K562 (cell line): ENCODE measurements around the gene RAB6A. TPM values are rescaled to one million over a fixed set of nuclear protein-coding genes. Genes with fewer than 3 reads are reported as not detected.

Source experiments
- ATAC-seq: fragments of 200-7000 bp; cut with Tn5 transposase; 3 replicates; pipeline ENCODE4 v1.9.1; 2020; ENCODE audit warnings: moderate library complexity
- BruUV-seq: library from RNA; stranded (reverse); fragments of 400-500 nt; replicated peaks from 2 replicates; lab custom pipeline; 2021; lab: Mats Ljungman, UMichigan
- CTCF ChIA-PET: fragments of 300-600 bp; formaldehyde crosslinking; extraction: SDS; loops from one replicate; lab custom pipeline; 2021; ENCODE audit warnings: low intra/inter-chr PET ratio; lab: Yijun Ruan, JAX
- POLR2A ChIA-PET: fragments of 300-600, 350-650 bp; sonication (Branson Sonifier 250); formaldehyde crosslinking; extraction: SDS; loops from one replicate; lab custom pipeline; 2021; ENCODE audit warnings: antibody characterized with exemption, inconsistent platforms; lab: Yijun Ruan, JAX
- DNase-seq, 4 experiments: peaks; one replicate each; pipeline versions ENCODE4 v3.0.0 to v3.0.0-alpha.2; 2011 to 2018; ENCODE audit warnings: low spot score in 3 of 4, mixed read lengths in 3 of 4; ENCODE audit errors: extremely low read depth in 1 of 4
- FAIRE-seq: peaks from 2 replicates; lab custom pipeline; 2011; peaks lifted over from hg19 to GRCh38; lab: Jason Lieb, UNC
- H2AFZ ChIP-seq: 2 replicates; pipeline ENCODE4 v1.6.0; 2011; ENCODE audit warnings: low read depth, low read length, control low read depth, inconsistent platforms
- H3K27ac ChIP-seq: fragments of 200-600 bp; 3 replicates; pipeline ENCODE4 v1.8.0; 2011; ENCODE audit warnings: low read depth, mild to moderate bottlenecking, control low read depth, inconsistent platforms, low read length, moderate library complexity, mixed read lengths; ENCODE audit errors: extremely low read depth
- H3K27me3 ChIP-seq, 2 experiments: fragments of 300-600 bp in 1 of 2; 2 replicates in 1 of 2; 3 replicates in 1 of 2; pipeline versions ENCODE4 v1.6.0 to v1.8.0; 2011; ENCODE audit warnings: inconsistent platforms in 2 of 2, low read length in 2 of 2, mild to moderate bottlenecking in 1 of 2, mixed read lengths in 1 of 2, moderate library complexity in 1 of 2; ENCODE audit not compliant: control insufficient read depth in 2 of 2, insufficient read depth in 2 of 2
- H3K36me3 ChIP-seq: fragments of 300-600 bp; 3 replicates; pipeline ENCODE4 v1.8.0; 2011; ENCODE audit warnings: mild to moderate bottlenecking, low read length, inconsistent platforms; ENCODE audit not compliant: control insufficient read depth, insufficient read depth
- H3K4me1 ChIP-seq, 2 experiments: fragments of 200-600 bp in 1 of 2; replicated peaks in 1 of 2; 2 replicates in 1 of 2; 3 replicates in 1 of 2; pipeline versions ENCODE4 v1.5.1 to v1.8.0; 2011; ENCODE audit warnings: inconsistent platforms in 2 of 2, low read length in 2 of 2, mild to moderate bottlenecking in 1 of 2, mixed read lengths in 1 of 2, moderate library complexity in 1 of 2; ENCODE audit not compliant: control insufficient read depth in 2 of 2, insufficient read depth in 2 of 2
- H3K4me2 ChIP-seq: 2 replicates; pipeline ENCODE4 v1.6.1; 2011; ENCODE audit warnings: low read length, control low read depth, inconsistent platforms, mixed read lengths; ENCODE audit not compliant: insufficient read depth
- H3K4me3 ChIP-seq: fragments of 200-600 bp; sonication (generic), shearing (Covaris generic); 2 replicates; pipeline ENCODE4 v1.5.1; 2016; ENCODE audit warnings: control low read depth, inconsistent platforms
- H3K79me2 ChIP-seq: fragments of 200-600 bp; 3 replicates; pipeline ENCODE4 v1.8.0; 2011; ENCODE audit warnings: low read length, inconsistent platforms; ENCODE audit not compliant: control insufficient read depth, insufficient read depth
- H3K9ac ChIP-seq, 2 experiments: 2 replicates each; pipeline versions ENCODE4 v1.6.0 to v1.6.1; 2011; ENCODE audit warnings: low read depth in 2 of 2, low read length in 2 of 2, control low read depth in 1 of 2, inconsistent platforms in 1 of 2, mild to moderate bottlenecking in 1 of 2, mixed read lengths in 1 of 2; ENCODE audit not compliant: insufficient read depth in 1 of 2
- H3K9me1 ChIP-seq: one replicate; pipeline ENCODE4 v1.6.0; 2011; ENCODE audit warnings: inconsistent platforms, mild to moderate bottlenecking, low read length, moderate library complexity; ENCODE audit not compliant: control insufficient read depth, insufficient read depth
- H3K9me3 ChIP-seq: replicated peaks from 2 replicates; pipeline ENCODE4 v1.5.1; 2011; ENCODE audit warnings: low read depth, low read length, inconsistent platforms; ENCODE audit not compliant: control insufficient read depth, insufficient read depth
- H4K20me1 ChIP-seq: replicated peaks from 2 replicates; pipeline ENCODE4 v1.6.1; 2011; ENCODE audit warnings: low read length, inconsistent platforms, mixed read lengths; ENCODE audit not compliant: control insufficient read depth, insufficient read depth
- HCFC1 ChIP-seq: IDR thresholded peaks from 2 replicates; pipeline ENCODE4 v1.6.1; 2012; ENCODE audit warnings: low read depth, low read length, improper control_type of control experiment
- MAFF ChIP-seq: IDR thresholded peaks from 2 replicates; pipeline ENCODE4 v1.6.1; 2012; ENCODE audit warnings: low read length, improper control_type of control experiment
- POLR2G ChIP-seq: fragments of 200-400 bp; formaldehyde crosslinking; IDR thresholded peaks from 2 replicates; pipeline ENCODE4 v1.6.1; 2017; ENCODE audit warnings: low read depth, mild to moderate bottlenecking, antibody characterized with exemption, low read length, moderate library complexity
- PURB ChIP-seq: sonication (generic); formaldehyde crosslinking; IDR thresholded peaks from 2 replicates; pipeline ENCODE4 v1.9.0; 2021; ENCODE audit warnings: low read depth, mild to moderate bottlenecking, missing genetic modification reagents
- SMAD4 ChIP-seq: fragments of 250-450 bp; sonication (Bioruptor Pico); conservative IDR thresholded peaks from 2 replicates; pipeline ENCODE4 v1.8.0; 2021; ENCODE audit warnings: inconsistent platforms, mild to moderate bottlenecking, moderate library complexity
- ZC3H11A ChIP-seq: IDR thresholded peaks from 2 replicates; pipeline ENCODE4 v1.6.1; 2012; ENCODE audit warnings: low read depth, low read length, improper control_type of control experiment
- WGBS: fragments of 100-300 bp; shearing (Covaris generic); methylation state at CpG from one replicate; pipeline ENCODE4 v1.1.6; 2016; ENCODE audit warnings: low coverage, mixed read lengths; ENCODE audit not compliant: insufficient coverage; ENCODE audit errors: missing lambda C conversion rate; 5-methylcytosine and 5-hydroxymethylcytosine counted together
- in situ Hi-C: fragments of 300-500 bp; cut with MboI; formaldehyde crosslinking; loops from 4 replicates; pipeline ENCODE4 v1.15.0; 2018; ENCODE audit warnings: inconsistent platforms, mixed read lengths
- intact Hi-C: fragments of 100-400 bp; cut with micrococcal nuclease; formaldehyde crosslinking; loops from 2 replicates; pipeline ENCODE4 v1.14.2; 2022
- polyA plus RNA-seq, 8 experiments: library from polyadenylated mRNA; depleted of rRNA in 4 of 8; stranded (reverse) in 5 of 8; unstranded in 3 of 8; fragments of >200 nt; fragmentation: Nextera tagmentation in 2 of 8; fragmentation: Illumina TruSeq in 1 of 8; extraction: Ambion mirVana in 2 of 8; extraction: Trizol in 1 of 8; gene quantifications; 2 replicates each; pipeline versions ENCODE4 v1.2.1 to v1.2.3, GENCODE V29; 2011 to 2014; ENCODE audit warnings: inconsistent platforms in 1 of 8, missing spikeins in 1 of 8
- total RNA-seq, 7 experiments: library from RNA; depleted of rRNA in 6 of 7; stranded (reverse); fragments of >200 nt in 6 of 7; fragmentation: Illumina TruSeq in 2 of 7; extraction: Trizol in 2 of 7; gene quantifications; 2 replicates each; pipeline versions ENCODE4 v1.2.1 to v1.2.3, GENCODE V29; 2011 to 2021; ENCODE audit warnings: low replicate concordance in 1 of 7

RAB6A gene
- total and polyA plus RNA-seq, 9 of the 15 experiments (the other 6 are each of a cell fraction or from before 2014, with no cell fraction given) = 14.0 to 95.3 (median 45.4) TPM

DNA sequence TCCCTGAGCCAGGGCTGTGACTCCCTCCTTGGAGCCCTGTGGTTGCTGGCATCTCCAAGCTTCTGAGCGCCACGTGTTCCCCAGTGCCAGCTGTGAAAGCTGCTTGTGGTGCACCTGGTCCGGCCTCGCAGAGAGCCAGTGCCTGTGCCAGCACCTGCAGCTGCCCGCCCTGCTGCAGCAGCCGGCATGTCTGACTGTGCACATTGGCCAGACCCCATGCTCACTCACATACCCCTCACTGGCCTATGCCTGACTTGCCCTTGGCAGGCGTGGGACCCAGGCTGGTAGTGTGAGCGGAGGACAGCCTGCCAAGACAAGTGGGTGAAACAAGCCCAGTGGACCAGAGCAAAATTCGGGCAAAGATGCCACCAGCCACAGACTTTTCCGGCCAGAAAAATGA is 36.6 kb upstream of the RAB6A start:
- Histone ChIP-seq H3K27me3 (no peaks in the 10 kb centered on the region), H4K20me1 (peaks cover 3% of the 10 kb centered on the region), H3K79me2 (peaks cover 20% of the 10 kb centered on the region)
- POLR2A ChIA-PET = interaction anchor here (0.7 to 1.5 kb wide), 5 partner anchors 8 to 20 kb away, joined by 3 to 13 read pairs (median 3); partner anchors contain the start of gene MRPL48
- CTCF ChIA-PET = no interaction called here
- TF ChIP-seq PURB (CRISPR knock-in tag) (no peak), SMAD4 (CRISPR knock-in tag) (no peak), ZC3H11A (no peak), HCFC1 (no peak), MAFF (no peak), POLR2G (peak; percentile 25; the same call in 1 of the 2 replicates)
- TF ChIP-seq, all 486 proteins: peak for 1
- H3K4me2 ChIP-seq = no peak overlapping the region
- no peak for ATAC-seq
- peak overlapping the region in 1 of 2 experiments; percentile 76; a peak in 2 of 4 replicates for H3K9ac ChIP-seq
- FAIRE-seq = no peak
- H3K27ac ChIP-seq = no peak overlapping the region
- H3K9me1 ChIP-seq = no peaks in the 10 kb centered on the region
- no peak overlapping the region for H2AFZ ChIP-seq
- no peak for DNase-seq
- no TSS peak for BruUV-seq
- in situ Hi-C loops = no loop called here
- WGBS = 87% methylated on average over 8 of the region's 10 CpGs
- no peaks in the 10 kb centered on the region for H3K9me3 ChIP-seq
- H3K4me3 ChIP-seq = no peak overlapping the region
- peaks cover 1 to 11% of the 10 kb centered on the region in 2 experiments; a peak in 4 of 5 replicates for H3K4me1 ChIP-seq
- H3K36me3 ChIP-seq = peaks cover 23% of the 10 kb centered on the region; the same call in 2 of the 3 replicates
- intact Hi-C loops = no loop called here
